ENCODE measurements around the gene TAB3. TPM values are rescaled to one million over a fixed set of nuclear protein-coding genes. Genes with fewer than 3 reads are reported as not detected.

TAB3 gene
- total RNA-seq, 4 donors from 2014 or later: 17.0 to 22.4 (median 19.6) TPM

DNA sequence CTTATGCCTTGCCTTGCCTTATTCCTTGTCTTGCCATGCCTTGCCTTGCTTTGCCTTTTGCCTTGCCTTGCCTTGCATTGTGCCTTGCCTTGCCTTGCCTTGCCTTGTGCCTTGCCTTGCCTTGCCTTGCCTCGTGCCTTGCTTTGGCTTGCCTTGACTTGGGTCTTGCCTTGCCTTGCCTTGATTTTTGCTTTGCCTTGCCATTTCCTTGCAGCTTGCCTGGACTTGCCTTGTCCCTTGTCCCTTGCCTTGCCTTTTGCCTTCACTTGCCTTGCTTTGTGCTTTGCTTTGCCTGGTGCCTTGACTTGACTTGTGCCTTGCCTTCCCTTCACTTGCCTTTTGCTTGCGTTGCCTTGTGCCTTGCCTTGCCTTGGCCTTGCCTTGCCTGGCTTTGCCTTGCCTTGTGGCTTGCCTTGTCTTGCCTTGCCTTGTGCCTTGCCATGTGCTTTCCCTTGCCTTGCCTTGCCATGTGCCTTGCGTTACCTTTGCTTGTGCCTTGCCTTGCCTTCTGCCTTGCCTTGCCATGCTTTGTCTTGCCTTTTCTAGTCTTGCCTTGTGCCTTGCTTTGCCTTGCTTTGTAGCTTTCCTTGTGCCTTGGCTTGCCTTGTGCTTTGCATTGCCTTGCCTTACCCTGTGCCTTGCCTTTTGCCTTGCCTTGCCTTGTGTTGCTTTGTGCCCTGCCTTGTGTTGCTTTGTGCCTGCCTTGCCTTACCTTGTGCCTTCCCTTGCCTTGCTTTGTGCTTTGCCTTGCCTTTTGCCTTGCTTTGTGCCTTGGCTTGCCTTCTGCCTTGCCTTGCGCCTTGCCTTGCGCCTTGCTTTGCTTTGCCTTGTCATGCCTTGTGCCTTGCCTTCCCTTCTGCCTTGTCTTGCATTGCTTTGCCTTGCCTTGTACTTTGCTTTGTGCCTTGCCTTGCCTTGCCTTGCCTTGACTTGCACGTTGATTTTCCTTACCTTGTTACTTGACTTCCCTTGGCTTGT is 92.8 kb downstream of the TAB3 start:
- no peaks in the 10 kb centered on the region for H3K27me3 ChIP-seq
- H3K36me3 ChIP-seq: no peaks in the 10 kb centered on the region
- H3K4me3 ChIP-seq: no peak overlapping the region
- H3K9me3 ChIP-seq: peaks cover 0 to 5% (median 0%) of the 10 kb centered on the region in 4 donors
- DNase-seq (ENCODE audit: extremely low spot score): no peak
- intact Hi-C loops (cut with DNase I): no loop called here
- TF ChIP-seq POLR2A (IDR thresholded peaks at IDR 0.05; ENCODE audit: low read depth) (no peak), POLR2AphosphoS5 (IDR thresholded peaks at IDR 0.05) (no peak), EP300 (IDR thresholded peaks at IDR 0.05) (no peak)
- TF ChIP-seq, protein P1, sequence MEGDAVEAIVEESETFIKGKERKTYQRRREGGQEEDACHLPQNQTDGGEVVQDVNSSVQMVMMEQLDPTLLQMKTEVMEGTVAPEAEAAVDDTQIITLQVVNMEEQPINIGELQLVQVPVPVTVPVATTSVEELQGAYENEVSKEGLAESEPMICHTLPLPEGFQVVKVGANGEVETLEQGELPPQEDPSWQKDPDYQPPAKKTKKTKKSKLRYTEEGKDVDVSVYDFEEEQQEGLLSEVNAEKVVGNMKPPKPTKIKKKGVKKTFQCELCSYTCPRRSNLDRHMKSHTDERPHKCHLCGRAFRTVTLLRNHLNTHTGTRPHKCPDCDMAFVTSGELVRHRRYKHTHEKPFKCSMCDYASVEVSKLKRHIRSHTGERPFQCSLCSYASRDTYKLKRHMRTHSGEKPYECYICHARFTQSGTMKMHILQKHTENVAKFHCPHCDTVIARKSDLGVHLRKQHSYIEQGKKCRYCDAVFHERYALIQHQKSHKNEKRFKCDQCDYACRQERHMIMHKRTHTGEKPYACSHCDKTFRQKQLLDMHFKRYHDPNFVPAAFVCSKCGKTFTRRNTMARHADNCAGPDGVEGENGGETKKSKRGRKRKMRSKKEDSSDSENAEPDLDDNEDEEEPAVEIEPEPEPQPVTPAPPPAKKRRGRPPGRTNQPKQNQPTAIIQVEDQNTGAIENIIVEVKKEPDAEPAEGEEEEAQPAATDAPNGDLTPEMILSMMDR (IDR thresholded peaks at IDR 0.05): no peak
- no peak overlapping the region for H3K27ac ChIP-seq (replicated peaks in 1 of 4)
- no peaks in the 10 kb centered on the region for H3K4me1 ChIP-seq
- 77% methylated on average over 6 of the region's 6 CpGs for WGBS

DNA sequence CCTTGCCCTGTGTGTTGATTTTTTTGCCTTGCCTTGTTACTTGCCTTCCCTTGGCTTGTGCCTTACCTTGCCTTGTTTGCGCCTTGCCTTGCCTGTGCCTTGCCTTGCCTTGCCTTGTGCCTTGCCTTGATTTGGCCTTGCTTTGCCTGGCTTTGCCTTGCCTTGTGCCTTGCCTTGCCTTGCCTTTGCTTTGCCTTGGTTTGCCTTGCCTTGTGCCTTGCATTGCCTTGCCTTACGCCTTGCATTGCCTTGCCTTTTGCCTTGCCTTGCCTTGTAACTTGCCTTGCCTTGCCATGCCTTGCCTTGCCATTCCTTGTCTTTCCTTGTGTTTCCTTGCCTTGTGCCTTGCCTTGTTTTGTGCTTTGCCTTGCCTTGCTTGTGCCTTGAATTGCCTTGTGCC is 94.6 kb downstream of the TAB3 start:
- peaks cover 0 to 5% (median 0%) of the 10 kb centered on the region in 4 donors for H3K9me3 ChIP-seq
- no peak overlapping the region for H3K27ac ChIP-seq (replicated peaks in 1 of 4)
- 73% methylated on average over 2 of the region's 2 CpGs for WGBS
- H3K27me3 ChIP-seq: no peaks in the 10 kb centered on the region
- no peaks in the 10 kb centered on the region for H3K4me1 ChIP-seq
- no peak overlapping the region for H3K4me3 ChIP-seq
- TF ChIP-seq EP300 (IDR thresholded peaks at IDR 0.05) (no peak), POLR2AphosphoS5 (IDR thresholded peaks at IDR 0.05) (no peak), POLR2A (IDR thresholded peaks at IDR 0.05; ENCODE audit: low read depth) (no peak)
- TF ChIP-seq, protein P1 (IDR thresholded peaks at IDR 0.05): no peak
- H3K36me3 ChIP-seq: no peaks in the 10 kb centered on the region
- no peak for DNase-seq (ENCODE audit: extremely low spot score)
- intact Hi-C loops (cut with DNase I): no loop called here

DNA sequence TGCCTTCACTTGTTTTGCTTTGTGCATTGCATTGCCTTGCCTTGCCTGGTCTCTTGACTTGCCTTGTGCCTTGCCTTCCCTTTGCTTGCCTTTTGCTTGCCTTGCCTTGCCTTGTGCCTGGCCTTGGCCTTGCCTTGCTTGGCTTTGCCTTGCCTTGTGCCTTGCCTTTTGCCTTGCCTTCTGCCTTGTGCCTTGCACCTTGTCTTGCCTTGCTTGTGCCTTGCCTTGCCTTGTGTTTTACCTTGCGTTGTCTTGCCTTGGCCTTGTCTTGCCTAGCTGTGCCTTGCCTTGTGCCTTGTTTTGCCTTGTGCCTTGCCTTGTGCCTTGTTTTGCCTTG is 95.3 kb downstream of the TAB3 start:
- Histone ChIP-seq H3K27me3 (no peaks in the 10 kb centered on the region), H3K4me3 (no peak overlapping the region), H3K27ac (replicated peaks in 1 of 4) (no peak overlapping the region), H3K36me3 (no peaks in the 10 kb centered on the region), H3K9me3 (peaks cover 0 to 5% (median 0%) of the 10 kb centered on the region in 4 donors), H3K4me1 (no peaks in the 10 kb centered on the region)
- intact Hi-C loops (cut with DNase I): no loop called here
- 92% methylated on average over 1 of the region's 1 CpG for WGBS
- TF ChIP-seq, protein P1 (IDR thresholded peaks at IDR 0.05): no peak
- TF ChIP-seq POLR2AphosphoS5 (IDR thresholded peaks at IDR 0.05) (no peak), POLR2A (IDR thresholded peaks at IDR 0.05; ENCODE audit: low read depth) (no peak), EP300 (IDR thresholded peaks at IDR 0.05) (no peak)
- DNase-seq (ENCODE audit: extremely low spot score): no peak

DNA sequence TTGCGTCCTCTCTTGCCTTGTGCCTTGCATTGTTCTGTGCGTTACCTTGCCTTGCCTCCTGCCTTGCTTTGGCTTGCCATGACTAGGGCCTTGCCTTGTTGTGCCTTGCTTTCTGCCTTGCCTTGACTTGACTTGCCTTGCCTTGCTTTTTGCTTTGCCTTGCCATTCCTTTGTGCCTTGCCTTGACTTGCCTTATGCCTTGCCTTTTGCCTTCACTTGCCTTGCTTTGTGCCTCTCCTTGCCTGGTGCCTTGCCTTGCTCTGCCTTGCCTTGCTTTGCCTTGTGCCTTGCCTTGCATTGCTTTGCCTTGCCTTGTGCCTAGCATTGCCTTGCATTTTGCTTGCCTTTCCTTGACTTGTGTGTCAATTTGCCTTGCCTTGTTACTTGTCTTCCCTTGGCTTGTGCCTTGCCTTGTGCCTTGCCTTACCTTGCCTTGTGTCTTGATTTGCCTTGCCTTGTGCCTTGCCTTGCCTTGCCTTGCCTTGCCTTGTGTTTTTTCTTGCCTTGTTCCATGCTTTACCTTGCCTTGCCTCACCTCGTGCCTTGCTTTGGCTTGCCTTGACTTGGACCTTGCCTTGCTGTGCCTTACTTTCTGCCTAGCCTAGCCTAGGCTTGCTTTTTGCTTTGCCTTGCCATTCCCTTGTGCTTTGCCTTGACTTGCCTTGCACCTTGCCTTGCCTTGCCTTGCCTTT is 95.8 kb downstream of the TAB3 start:
- no peak for DNase-seq (ENCODE audit: extremely low spot score)
- WGBS: 77% methylated on average over 3 of the region's 3 CpGs
- H3K4me1 ChIP-seq: no peaks in the 10 kb centered on the region

More for the DNA sequence above, 95.8 kb downstream of the TAB3 start:
- TF ChIP-seq EP300 (IDR thresholded peaks at IDR 0.05) (no peak), POLR2A (IDR thresholded peaks at IDR 0.05; ENCODE audit: low read depth) (no peak), POLR2AphosphoS5 (IDR thresholded peaks at IDR 0.05) (no peak)
- TF ChIP-seq, protein P1 (IDR thresholded peaks at IDR 0.05): no peak
- H3K27ac ChIP-seq (replicated peaks in 1 of 4): no peak overlapping the region
- peaks cover 0 to 5% (median 0%) of the 10 kb centered on the region in 4 donors for H3K9me3 ChIP-seq
- no peaks in the 10 kb centered on the region for H3K36me3 ChIP-seq
- H3K4me3 ChIP-seq: no peak overlapping the region
- intact Hi-C loops (cut with DNase I): no loop called here
- no peaks in the 10 kb centered on the region for H3K27me3 ChIP-seq
